H1 (cell line): ENCODE results near the gene COA5. TPM values are rescaled to one million over a fixed set of nuclear protein-coding genes. Genes with fewer than 3 reads are reported as not detected.

Experiments
- CTCF ChIA-PET: fragments of 300-600 bp; sonication (Branson Sonifier 250); formaldehyde crosslinking; loops from one replicate; lab custom pipeline; 2021; ENCODE audit not compliant: partially characterized antibody; lab: Charles Lee
- POLR2A ChIA-PET: fragments of 300-600 bp; sonication (Branson Sonifier 250); formaldehyde crosslinking; loops from one replicate; lab custom pipeline; 2021; ENCODE audit warnings: inconsistent platforms; ENCODE audit not compliant: partially characterized antibody; lab: Charles Lee
- DNase-seq, 2 experiments: peaks; one replicate each; pipeline versions ENCODE4 v3.0.0 to v3.0.0-alpha.2; 2010 to 2022; ENCODE audit warnings: low spot score in 2 of 2, low read depth in 1 of 2, mixed read lengths in 1 of 2
- FAIRE-seq: peaks from 2 replicates; lab custom pipeline; 2011; peaks lifted over from hg19 to GRCh38; lab: Jason Lieb, UNC
- H2AFZ ChIP-seq: 2 replicates; pipeline ENCODE4 v1.8.1; 2012; ENCODE audit warnings: low read length, inconsistent platforms
- H2AK5ac ChIP-seq: 2 replicates; pipeline ENCODE4 v1.6.1; 2013; ENCODE audit warnings: low read depth, low read length
- H2BK120ac ChIP-seq: replicated peaks from 2 replicates; pipeline ENCODE3; 2013; ENCODE audit warnings: low read depth, low read length, inconsistent platforms
- H2BK12ac ChIP-seq: 2 replicates; pipeline ENCODE4 v1.6.1; 2013; ENCODE audit warnings: low read depth, low read length
- H2BK15ac ChIP-seq: 2 replicates; pipeline ENCODE4 v1.6.1; 2013; ENCODE audit warnings: low read length
- H2BK20ac ChIP-seq: 2 replicates; pipeline ENCODE4 v1.6.1; 2013; ENCODE audit warnings: low read length
- H2BK5ac ChIP-seq: 2 replicates; pipeline ENCODE4 v1.6.1; 2013; ENCODE audit warnings: low read depth, low read length
- H3K14ac ChIP-seq: 2 replicates; pipeline ENCODE4 v1.6.1; 2013; ENCODE audit warnings: inconsistent platforms; ENCODE audit not compliant: insufficient read length
- H3K18ac ChIP-seq: 2 replicates; pipeline ENCODE4 v1.6.1; 2013; ENCODE audit warnings: low read length; ENCODE audit errors: extremely low read depth
- H3K23ac ChIP-seq: 2 replicates; pipeline ENCODE4 v1.6.1; 2013; ENCODE audit warnings: inconsistent platforms; ENCODE audit not compliant: insufficient read length
- H3K23me2 ChIP-seq: 2 replicates; pipeline ENCODE4 v1.6.1; 2013; ENCODE audit warnings: low read depth, low read length
- H3K27ac ChIP-seq: 2 replicates; pipeline ENCODE4 v1.6.1; 2011; ENCODE audit warnings: low read depth, low read length, inconsistent platforms
- H3K27me3 ChIP-seq, 4 experiments: replicated peaks in 1 of 4; 1 replicate in 1 of 4; 2 replicates in 3 of 4; pipeline versions ENCODE4 v1.6.1 to v1.8.1; 2011 to 2013; ENCODE audit warnings: low read length in 3 of 4, mild to moderate bottlenecking in 3 of 4, inconsistent platforms in 2 of 4, mixed read lengths in 2 of 4, moderate library complexity in 1 of 4; ENCODE audit not compliant: control insufficient read depth in 3 of 4, insufficient read depth in 3 of 4; ENCODE audit errors: extremely low read depth in 1 of 4
- H3K36me3 ChIP-seq, 4 experiments: 2 replicates each; pipeline versions ENCODE4 v1.6.1 to v1.8.1; 2011 to 2013; ENCODE audit warnings: mild to moderate bottlenecking in 4 of 4, low read length in 3 of 4, moderate library complexity in 2 of 4, control low read depth in 1 of 4, inconsistent platforms in 1 of 4; ENCODE audit not compliant: insufficient read depth in 4 of 4, control insufficient read depth in 2 of 4
- H3K4ac ChIP-seq: replicated peaks from 2 replicates; pipeline ENCODE3; 2013; ENCODE audit warnings: low read length, low read depth, mixed read lengths, inconsistent platforms; ENCODE audit not compliant: insufficient read length
- H3K4me1 ChIP-seq, 4 experiments: replicated peaks in 1 of 4; 1 replicate in 1 of 4; 2 replicates in 3 of 4; pipeline versions ENCODE4 v1.6.1 to v1.8.1; 2011 to 2013; ENCODE audit warnings: low read length in 3 of 4, inconsistent platforms in 2 of 4, mixed read lengths in 1 of 4; ENCODE audit not compliant: insufficient read depth in 4 of 4, control insufficient read depth in 3 of 4
- H3K4me2 ChIP-seq, 2 experiments: 2 replicates each; pipeline versions ENCODE4 v1.6.1 to v1.8.1; 2011 to 2013; ENCODE audit warnings: low read depth in 2 of 2, low read length in 2 of 2, control low read depth in 1 of 2, inconsistent platforms in 1 of 2, mild to moderate bottlenecking in 1 of 2; ENCODE audit not compliant: insufficient read depth in 1 of 2
- H3K4me3 ChIP-seq, 4 experiments: fragments of 200-600, 300-600 bp in 1 of 4; sonication (generic), shearing (Covaris generic), sonication (Bioruptor Twin) in 1 of 4; 2 replicates each; pipeline versions ENCODE4 v1.5.1 to v1.8.1; 2011 to 2016; ENCODE audit warnings: low read length in 4 of 4, low read depth in 3 of 4, control low read depth in 2 of 4, inconsistent platforms in 2 of 4, mild to moderate bottlenecking in 2 of 4, mixed read lengths in 1 of 4, moderate library complexity in 1 of 4; ENCODE audit not compliant: insufficient read depth in 2 of 4; ENCODE audit errors: extremely low read depth in 1 of 4
- H3K56ac ChIP-seq: replicated peaks from 2 replicates; pipeline ENCODE3; 2013; ENCODE audit warnings: low read depth, mild to moderate bottlenecking, mixed read lengths, low read length, inconsistent platforms; ENCODE audit not compliant: insufficient read length
- H3K79me1 ChIP-seq: 2 replicates; pipeline ENCODE4 v1.6.1; 2013; ENCODE audit warnings: low read depth, low read length, control low read depth
- H3K79me2 ChIP-seq, 2 experiments: 2 replicates each; pipeline versions ENCODE4 v1.6.1 to v1.8.1; 2012 to 2013; ENCODE audit warnings: low read length in 2 of 2, mild to moderate bottlenecking in 2 of 2, inconsistent platforms in 1 of 2; ENCODE audit not compliant: insufficient read depth in 2 of 2, control insufficient read depth in 1 of 2
- H3K9ac ChIP-seq, 4 experiments: replicated peaks in 1 of 4; 1 replicate in 1 of 4; 2 replicates in 3 of 4; pipeline versions ENCODE4 v1.6.1 to v1.8.1; 2011 to 2013; ENCODE audit warnings: low read depth in 3 of 4, low read length in 3 of 4, control low read depth in 2 of 4, mild to moderate bottlenecking in 2 of 4, moderate library complexity in 2 of 4, inconsistent platforms in 1 of 4; ENCODE audit errors: extremely low read depth in 1 of 4
- H3K9me3 ChIP-seq, 2 experiments: 2 replicates each; pipeline versions ENCODE4 v1.6.1 to v1.8.1; 2012 to 2013; ENCODE audit warnings: mild to moderate bottlenecking in 2 of 2, moderate library complexity in 2 of 2, control low read depth in 1 of 2, inconsistent platforms in 1 of 2, low read depth in 1 of 2, low read length in 1 of 2, mixed read lengths in 1 of 2; ENCODE audit not compliant: insufficient read depth in 2 of 2
- H4K20me1 ChIP-seq, 2 experiments: replicated peaks in 1 of 2; 2 replicates each; pipeline versions ENCODE3 to v1.8.1; 2011 to 2013; ENCODE audit warnings: inconsistent platforms in 2 of 2, low read length in 2 of 2, mild to moderate bottlenecking in 1 of 2; ENCODE audit not compliant: insufficient read depth in 2 of 2, control insufficient read depth in 1 of 2
- H4K5ac ChIP-seq: 2 replicates; pipeline ENCODE4 v1.6.1; 2013; ENCODE audit warnings: low read length, low read depth, mixed read lengths, inconsistent platforms; ENCODE audit not compliant: insufficient read length
- H4K8ac ChIP-seq: 2 replicates; pipeline ENCODE4 v1.8.0; 2013; ENCODE audit warnings: mild to moderate bottlenecking, moderate library complexity, low read length, inconsistent platforms; ENCODE audit not compliant: insufficient read depth; ENCODE audit errors: extremely low read depth
- H4K91ac ChIP-seq: replicated peaks from 2 replicates; pipeline ENCODE3; 2013; ENCODE audit warnings: low read length, mixed read lengths, inconsistent platforms; ENCODE audit not compliant: insufficient read length
- CTBP2 ChIP-seq: IDR thresholded peaks from 2 replicates; pipeline ENCODE4 v1.7.0; 2011; ENCODE audit warnings: borderline replicate concordance, mild to moderate bottlenecking, moderate library complexity, mixed read lengths, low read length; ENCODE audit not compliant: insufficient read depth, insufficient read length
- HDAC2 ChIP-seq, 2 experiments: fragments of 300-600 bp in 1 of 2; sonication (generic) in 1 of 2; IDR thresholded peaks; 2 replicates each; pipeline ENCODE4 v1.6.1; 2011 to 2012; ENCODE audit warnings: low read depth in 2 of 2, low read length in 2 of 2, mild to moderate bottlenecking in 2 of 2, moderate library complexity in 2 of 2, borderline replicate concordance in 1 of 2, inconsistent platforms in 1 of 2
- JUND ChIP-seq: IDR thresholded peaks from 2 replicates; pipeline ENCODE4 v1.6.1; 2011; ENCODE audit warnings: mild to moderate bottlenecking, improper control_type of control experiment, low read length
- POLR2A ChIP-seq, 2 experiments: IDR thresholded peaks; 1 replicate in 1 of 2; 2 replicates in 1 of 2; pipeline ENCODE4 v1.6.1; 2011; ENCODE audit warnings: low read depth in 2 of 2, low read length in 2 of 2, mild to moderate bottlenecking in 2 of 2; ENCODE audit errors: control extremely low read depth in 1 of 2
- RAD21 ChIP-seq, 2 experiments: IDR thresholded peaks in 1 of 2; conservative IDR thresholded peaks in 1 of 2; 2 replicates each; pipeline ENCODE4 v1.6.1; 2011; ENCODE audit warnings: low read depth in 2 of 2, low read length in 2 of 2, improper control_type of control experiment in 1 of 2, inconsistent platforms in 1 of 2, mild to moderate bottlenecking in 1 of 2, moderate library complexity in 1 of 2
- SIX5 ChIP-seq: IDR thresholded peaks from 2 replicates; pipeline ENCODE4 v1.6.1; 2011; ENCODE audit warnings: mild to moderate bottlenecking, low read depth, low read length
- WGBS, 2 experiments: shearing (Covaris generic) in 1 of 2; methylation state at CpG; one replicate each; pipeline versions ENCODE4 v1.1.6 to v1.1.7; 2013 to 2015; ENCODE audit warnings: low lambda C conversion rate in 2 of 2, mixed read lengths in 2 of 2, inconsistent platforms in 1 of 2, low coverage in 1 of 2, missing lambda C conversion rate in 1 of 2; ENCODE audit not compliant: insufficient replicate concordance in 2 of 2, insufficient coverage in 1 of 2, insufficient read length in 1 of 2; ENCODE audit errors: extremely low coverage in 1 of 2, missing lambda C conversion rate in 1 of 2; 5-methylcytosine and 5-hydroxymethylcytosine counted together
- polyA plus RNA-seq, 7 experiments: library from polyadenylated mRNA; depleted of rRNA in 3 of 7; stranded (reverse) in 5 of 7; unstranded in 2 of 7; fragments of >200 nt in 5 of 7; fragments of 200-250 nt in 2 of 7; gene quantifications; 1 replicate in 5 of 7; 2 replicates in 1 of 7; 4 replicates in 1 of 7; pipeline versions ENCODE4 v1.2.1 to v1.2.3, GENCODE V29; 2011 to 2013; ENCODE audit warnings: missing spikeins in 2 of 7, mixed read lengths in 2 of 7
- total RNA-seq: library from RNA; stranded (reverse); fragmentation: NEBNext Ultra II Directional; extraction: Animal tissue kit (Norgen Biotek cat#: 25700); gene quantifications from 2 replicates; pipeline ENCODE4 v1.2.1, GENCODE V29; 2021
- TF ChIP-seq, protein P1 (sequence below), 3 experiments: IDR thresholded peaks; 1 replicate in 2 of 3; 2 replicates in 1 of 3; pipeline versions ENCODE4 v1.5.1 to v1.6.1; 2011; ENCODE audit warnings: low read length in 3 of 3, mild to moderate bottlenecking in 3 of 3, inconsistent platforms in 2 of 3, low read depth in 1 of 3, moderate library complexity in 1 of 3; ENCODE audit not compliant: insufficient read depth in 1 of 3; ENCODE audit errors: control extremely low read depth in 1 of 3

COA5 gene
- total and polyA plus RNA-seq, 2 of the 8 experiments (the other 6 are each of a cell fraction or from before 2014, with no cell fraction given), result 20.3 to 24.7 TPM

DNA sequence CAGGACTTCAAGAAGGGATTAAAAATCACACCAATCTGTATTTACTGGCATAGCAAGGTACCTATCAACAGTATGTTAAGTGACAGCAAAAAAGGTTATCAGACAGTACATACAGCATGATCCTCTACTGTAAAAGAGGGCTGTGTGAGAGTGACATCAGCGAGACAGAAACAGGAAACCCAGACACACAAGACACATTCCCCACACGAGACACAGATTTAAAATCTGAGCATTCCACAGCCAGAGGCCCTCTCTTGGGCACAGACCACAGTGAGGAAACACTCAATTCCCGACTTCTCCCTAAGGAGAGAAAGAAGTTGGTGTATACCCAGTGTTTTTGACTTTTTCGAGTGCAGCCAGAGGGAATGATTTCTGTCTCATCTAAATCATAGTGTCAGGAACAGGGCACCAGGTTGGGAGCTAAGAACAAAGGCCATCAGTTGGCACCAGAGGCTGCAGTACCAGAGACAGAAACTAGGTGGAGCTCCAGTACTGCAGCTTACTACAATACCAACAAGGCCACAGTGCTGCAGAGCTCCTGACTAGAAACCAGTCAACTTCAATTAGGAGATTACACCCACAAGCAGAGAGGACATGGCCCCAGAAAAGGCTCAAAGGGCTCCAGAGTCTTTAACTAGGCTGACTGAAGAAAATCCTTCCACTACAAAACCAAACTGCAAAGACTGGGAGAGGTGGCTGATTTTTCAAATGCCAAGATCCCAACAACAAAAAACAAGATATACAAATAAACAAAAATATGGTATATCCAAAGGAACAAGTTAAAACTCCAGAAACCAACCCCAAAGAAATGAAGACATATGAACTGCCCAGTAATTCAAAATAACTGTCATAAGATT lies 41.1 kb upstream of the COA5 start:
- no peak overlapping the region for H3K14ac ChIP-seq
- no peaks in the 10 kb centered on the region for H3K79me1 ChIP-seq
- CTCF ChIA-PET, result interaction anchor here (0.5 to 1.9 kb wide), 36 partner anchors 11 to 425 kb away, joined by 3 to 29 read pairs (median 4); no protein-coding TSS in a partner anchor
- no peak overlapping the region for H4K91ac ChIP-seq
- no peak overlapping the region for H2BK12ac ChIP-seq
- H3K23me2 ChIP-seq, result no peaks in the 10 kb centered on the region
- H2BK20ac ChIP-seq, result no peak overlapping the region
- POLR2A ChIA-PET, result interaction anchor here (0.6 kb wide), 1 partner anchor 689 kb away, joined by 3 read pairs; no protein-coding TSS in a partner anchor
- H3K4me2 ChIP-seq, result no peak overlapping the region
- DNase-seq, result peak; percentile 60 to 89
- TF ChIP-seq JUND, result 0 out of 2 replicates have a peak, but pooled peaks have one; percentile 30
- TF ChIP-seq CTBP2, result no peak
- TF ChIP-seq, protein P1, sequence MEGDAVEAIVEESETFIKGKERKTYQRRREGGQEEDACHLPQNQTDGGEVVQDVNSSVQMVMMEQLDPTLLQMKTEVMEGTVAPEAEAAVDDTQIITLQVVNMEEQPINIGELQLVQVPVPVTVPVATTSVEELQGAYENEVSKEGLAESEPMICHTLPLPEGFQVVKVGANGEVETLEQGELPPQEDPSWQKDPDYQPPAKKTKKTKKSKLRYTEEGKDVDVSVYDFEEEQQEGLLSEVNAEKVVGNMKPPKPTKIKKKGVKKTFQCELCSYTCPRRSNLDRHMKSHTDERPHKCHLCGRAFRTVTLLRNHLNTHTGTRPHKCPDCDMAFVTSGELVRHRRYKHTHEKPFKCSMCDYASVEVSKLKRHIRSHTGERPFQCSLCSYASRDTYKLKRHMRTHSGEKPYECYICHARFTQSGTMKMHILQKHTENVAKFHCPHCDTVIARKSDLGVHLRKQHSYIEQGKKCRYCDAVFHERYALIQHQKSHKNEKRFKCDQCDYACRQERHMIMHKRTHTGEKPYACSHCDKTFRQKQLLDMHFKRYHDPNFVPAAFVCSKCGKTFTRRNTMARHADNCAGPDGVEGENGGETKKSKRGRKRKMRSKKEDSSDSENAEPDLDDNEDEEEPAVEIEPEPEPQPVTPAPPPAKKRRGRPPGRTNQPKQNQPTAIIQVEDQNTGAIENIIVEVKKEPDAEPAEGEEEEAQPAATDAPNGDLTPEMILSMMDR (IDR thresholded peaks at IDR 0.05; ENCODE audit: control extremely low read depth in 1 of 3, insufficient read depth in 1 of 3, low read depth in 1 of 3, low read length in 3 of 3), result peak; percentile 55 to 98 (median 97)
- no peak for TF ChIP-seq HDAC2 (IDR thresholded peaks at IDR 0.05; ENCODE audit: borderline replicate concordance in 1 of 2, low read depth in 2 of 2, low read length in 2 of 2)
- TF ChIP-seq RAD21 (IDR thresholded peaks at IDR 0.05 in 1 of 2, conservative IDR thresholded peaks at IDR 0.05 in 1 of 2; ENCODE audit: low read depth in 2 of 2, low read length in 2 of 2), result peak; percentile 98 to 100
- TF ChIP-seq SIX5, result no peak
- no peak for TF ChIP-seq POLR2A (IDR thresholded peaks at IDR 0.05; ENCODE audit: control extremely low read depth in 1 of 2, low read depth in 2 of 2, low read length in 2 of 2)
- TF ChIP-seq, all 59 proteins: peak for 3
- no peak overlapping the region for H2AK5ac ChIP-seq
- no peaks in the 10 kb centered on the region for H3K4me1 ChIP-seq
- no peak overlapping the region for H4K8ac ChIP-seq
- no peak overlapping the region for H2BK15ac ChIP-seq
- no peak overlapping the region for H3K4ac ChIP-seq
- no peak overlapping the region for H2BK5ac ChIP-seq
- H4K5ac ChIP-seq, result no peak overlapping the region
- no peaks in the 10 kb centered on the region for H3K9me3 ChIP-seq
- H2AFZ ChIP-seq, result peak overlapping the region; percentile 36; the same call in 1 of the 2 replicates
- WGBS, 2 experiments, result 47% methylated on average over 4 of the region's 4 CpGs; no CpG with 5 or more reads in 1 of the 2 experiments
- no peak overlapping the region for H3K23ac ChIP-seq
- H3K4me3 ChIP-seq, result no peak overlapping the region
- H3K56ac ChIP-seq, result no peak overlapping the region
- H3K18ac ChIP-seq, result no peak overlapping the region
- no peak overlapping the region for H2BK120ac ChIP-seq
- no peaks in the 10 kb centered on the region for H3K27me3 ChIP-seq
- no peaks in the 10 kb centered on the region for H3K36me3 ChIP-seq
- no peaks in the 10 kb centered on the region for H4K20me1 ChIP-seq
- no peak overlapping the region for H3K27ac ChIP-seq
- H3K9ac ChIP-seq, result no peak overlapping the region
- no peaks in the 10 kb centered on the region for H3K79me2 ChIP-seq
- peak; percentile 98 for FAIRE-seq
